Vagina (tissue), 2 donors: ENCODE results near the gene GPR63.

Experiments
- CTCF ChIP-seq, 3 experiments: fragments of 450-650 bp in 2 of 3; fragments of 200-600 bp in 1 of 3; sonication (generic) in 1 of 3; IDR thresholded peaks; one replicate each; pipeline ENCODE4 v1.5.1; 2017 to 2019; ENCODE audit warnings: antibody characterized with exemption in 3 of 3, mild to moderate bottlenecking in 2 of 3, moderate library complexity in 2 of 3
- POLR2A ChIP-seq, 2 donors: fragments of 450-650 bp; IDR thresholded peaks; one replicate each; pipeline ENCODE4 v1.6.1; 2017; ENCODE audit warnings: antibody characterized with exemption in 2 of 2, mild to moderate bottlenecking in 2 of 2, moderate library complexity in 2 of 2

GRCh38 chr6:96872976-96873375 is 35.7 kb upstream of the GPR63 start:
- TF ChIP-seq CTCF (IDR thresholded peaks at IDR 0.05) (no peak), POLR2A (IDR thresholded peaks at IDR 0.05) (no peak)
